ENCODE measurements around the gene GSTM2.
"Not testable (repeated sequence)": the region's sequence is repeated elsewhere in the genome, so short reads cannot be mapped to it uniquely, and the experiment has no call there.

GSTM2 gene

DNA sequence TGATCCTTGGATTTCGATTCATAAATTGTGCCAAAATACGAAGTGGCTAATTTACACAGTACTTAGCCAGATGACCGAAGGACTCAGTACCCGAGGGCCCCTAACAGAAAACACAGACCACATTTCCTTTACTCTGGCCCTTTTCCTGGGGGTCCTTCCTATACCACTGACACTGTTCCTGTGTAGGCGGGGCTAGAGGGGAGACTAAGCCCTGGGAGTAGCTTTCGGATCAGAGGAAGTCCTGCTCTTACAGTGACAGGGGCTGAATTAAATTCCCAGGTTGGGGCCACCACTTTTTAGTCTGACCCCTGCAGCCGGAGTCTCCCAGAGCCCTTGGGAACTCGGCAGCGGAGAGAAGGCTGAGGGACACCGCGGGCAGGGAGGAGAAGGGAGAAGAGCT lies 19.3 kb downstream of the GSTM2 start:
- not testable (repeated sequence) for H3K27ac ChIP-seq

GRCh38 chr1:109687641-109688499 lies 20.0 kb downstream of the GSTM2 start, which contains the start of gene GSTM1:
TSS of gene GSTM1 (plus strand) at chr1:109687817. CDS start at chr1:109687874, 57 bp downstream.
- TF ChIP-seq CTCF (conservative IDR thresholded peaks at IDR 0.05): no peak
- no peak within 1 kb of the TSS for H3K27ac ChIP-seq

DNA sequence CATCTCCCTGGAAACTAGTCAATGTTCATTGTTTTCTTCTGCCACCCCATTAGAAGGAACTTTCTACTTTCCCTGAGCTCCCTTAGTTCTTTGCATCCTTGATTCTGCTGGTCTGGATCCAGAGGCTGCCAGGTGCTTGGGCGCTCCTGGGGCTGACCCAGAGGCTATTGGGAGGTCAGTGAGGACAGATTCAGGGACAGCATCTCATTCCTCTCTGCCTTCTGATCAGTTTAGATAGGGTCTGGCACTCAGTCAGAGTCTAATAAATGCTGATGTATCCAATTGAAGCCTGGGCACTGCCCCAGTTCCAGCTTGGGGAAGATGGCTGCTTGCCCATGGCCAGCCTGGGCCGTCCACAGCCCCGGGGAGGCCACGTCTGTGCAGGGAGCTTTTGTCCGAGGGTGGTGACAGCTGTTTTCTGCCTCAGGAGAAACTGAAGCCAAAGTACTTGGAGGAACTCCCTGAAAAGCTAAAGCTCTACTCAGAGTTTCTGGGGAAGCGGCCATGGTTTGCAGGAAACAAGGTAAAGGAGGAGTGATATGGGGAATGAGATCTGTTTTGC lies 22.1 kb downstream of the GSTM2 start:
- no peak for TF ChIP-seq CTCF (conservative IDR thresholded peaks at IDR 0.05)
- H3K27ac ChIP-seq: no peak overlapping the region

DNA sequence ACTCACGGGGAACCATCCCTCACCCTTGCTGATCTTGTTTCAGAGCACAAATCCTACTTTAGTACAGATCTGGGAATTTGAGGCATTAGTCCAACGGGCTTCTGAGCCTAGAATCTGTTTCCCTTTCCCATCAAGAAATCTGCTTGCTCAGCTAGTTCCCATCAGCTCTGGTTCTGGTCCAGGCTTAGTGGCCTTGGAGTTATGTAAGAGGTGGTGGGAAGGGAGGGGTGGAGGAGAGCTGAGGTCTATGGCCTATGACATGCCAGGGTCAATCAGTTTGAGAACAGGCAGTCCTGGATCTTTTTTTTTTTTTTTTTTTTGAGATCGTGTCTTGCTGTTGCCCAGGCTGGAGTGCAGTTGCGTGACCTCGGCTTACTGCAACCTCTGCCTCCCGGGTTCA lies 23.9 kb downstream of the GSTM2 start:
- H3K27ac ChIP-seq: no peak overlapping the region
- no peak for TF ChIP-seq CTCF (conservative IDR thresholded peaks at IDR 0.05)

GRCh38 chr1:109694400-109694799 lies 26.5 kb downstream of the GSTM2 start:
- H3K27ac ChIP-seq: not testable (repeated sequence)

- not testable (repeated sequence) for H3K27ac ChIP-seq
These were observed 27.3 kb downstream of the GSTM2 start for GRCh38 chr1:109695138-109695537.

DNA sequence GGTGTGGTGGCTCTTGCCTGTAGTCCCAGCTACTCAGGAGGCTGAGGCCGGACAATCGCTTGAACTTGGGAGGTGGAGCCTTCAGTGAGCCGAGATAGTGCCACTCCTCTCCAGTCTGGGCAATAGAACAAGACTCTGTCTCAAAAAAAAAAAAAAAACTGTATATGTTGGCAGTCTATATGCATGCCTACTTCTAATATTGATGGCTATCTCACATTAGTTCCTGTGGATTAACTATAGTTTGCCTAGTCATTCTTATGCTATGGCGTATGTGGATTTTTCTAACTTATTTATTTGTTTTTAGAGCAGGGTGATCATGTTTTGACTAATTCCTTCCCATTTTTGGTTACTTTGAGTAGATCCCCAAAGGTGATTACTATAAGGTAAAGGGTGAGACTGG lies 29.2 kb downstream of the GSTM2 start:
- TF ChIP-seq CTCF (conservative IDR thresholded peaks at IDR 0.05): no peak
- H3K27ac ChIP-seq: no peak overlapping the region

- H3K27ac ChIP-seq: not testable (repeated sequence)
These were observed 30.0 kb downstream of the GSTM2 start for GRCh38 chr1:109697861-109698260.

- not testable (repeated sequence) for H3K27ac ChIP-seq
These were observed 35.1 kb downstream of the GSTM2 start for GRCh38 chr1:109702940-109703339.

DNA sequence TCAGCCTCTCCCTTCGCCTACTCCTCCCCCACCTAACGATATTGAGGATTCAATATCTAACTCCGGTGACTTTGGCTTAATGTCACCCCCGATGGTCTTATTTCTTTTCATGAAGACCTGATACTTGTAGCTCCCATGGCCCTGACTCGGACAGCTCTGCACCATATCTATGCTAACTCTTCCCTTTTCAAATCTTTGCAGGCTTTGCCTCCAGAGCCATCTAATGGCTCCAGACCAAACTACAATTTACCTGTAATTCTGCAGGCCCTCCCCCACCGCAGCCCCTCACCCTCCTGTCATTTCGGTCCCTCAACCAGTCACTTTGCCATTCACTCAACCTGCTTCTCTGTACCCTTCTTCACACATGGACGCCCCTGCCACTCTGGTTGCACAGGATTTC lies 36.3 kb downstream of the GSTM2 start:
- H3K27ac ChIP-seq: no peak overlapping the region
- TF ChIP-seq CTCF (conservative IDR thresholded peaks at IDR 0.05): no peak
